HG03280 (cell line): ENCODE data around the gene PRH1.

Source experiments
- ATAC-seq: cut with Tn5 transposase; IDR thresholded peaks from one replicate; pipeline ENCODE4 v1.9.1; 2021; ENCODE audit warnings: mild to moderate bottlenecking, moderate library complexity; ENCODE audit not compliant: unreplicated experiment

The PRH1 gene

DNA sequence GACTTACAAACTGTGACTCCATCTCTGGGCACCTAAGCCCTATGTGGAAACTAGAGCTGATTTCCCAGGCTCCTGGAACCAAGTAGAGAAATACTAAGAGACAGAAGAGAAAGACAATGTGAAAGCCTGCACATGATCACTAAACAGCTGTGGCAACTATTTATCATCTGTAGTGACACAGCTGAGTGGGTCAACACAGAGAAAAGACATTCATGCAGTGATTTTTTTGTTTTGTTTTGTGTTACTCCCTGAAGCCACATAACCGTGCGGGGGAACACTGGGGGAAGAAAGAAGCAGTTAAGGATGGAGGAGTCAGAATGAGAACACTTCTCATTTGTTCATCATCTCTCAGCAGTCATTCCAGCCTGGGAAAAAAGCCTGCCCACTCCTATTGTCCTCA, 36.3 kb downstream of the PRH1 start:
- no peak for ATAC-seq

DNA sequence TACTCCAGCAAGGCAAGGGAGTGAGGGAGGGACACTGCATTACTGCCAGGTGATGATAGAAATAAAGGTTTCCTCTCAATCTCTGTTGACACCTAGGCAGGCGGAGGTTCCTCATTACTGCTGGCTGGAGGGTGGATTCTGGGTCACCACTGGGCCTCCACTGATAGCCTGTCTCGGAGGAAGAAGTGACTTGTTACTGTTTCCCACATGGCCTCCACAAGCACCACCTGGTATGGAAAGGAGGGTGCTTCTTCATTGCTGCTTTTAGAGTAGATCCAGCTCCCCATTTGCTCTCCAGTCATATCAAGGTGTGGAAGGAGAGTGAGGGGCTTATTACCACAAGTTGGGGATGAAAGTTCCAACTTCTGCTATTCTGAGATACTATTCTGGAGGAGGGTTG, 41.2 kb downstream of the PRH1 start:
- ATAC-seq: no peak

DNA sequence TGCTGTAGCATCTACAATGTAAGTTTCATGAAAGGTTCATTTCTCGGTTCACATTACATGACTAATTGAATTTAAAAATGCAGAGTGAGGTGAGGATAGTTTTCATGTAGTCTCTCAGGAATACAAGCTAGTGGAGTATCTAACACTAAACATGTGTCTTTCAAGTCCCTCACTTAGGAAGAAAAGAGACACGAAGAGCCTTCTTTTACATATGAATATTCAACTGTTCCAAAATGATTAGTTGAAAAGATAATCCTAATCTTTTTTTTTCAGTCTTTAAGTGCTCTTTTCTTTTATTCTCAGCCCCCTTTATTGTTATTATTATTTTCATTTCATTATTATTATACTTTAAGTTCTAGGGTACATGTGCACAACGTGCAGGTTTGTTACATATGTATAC, 45.6 kb downstream of the PRH1 start:
- ATAC-seq: no peak
